ENCODE measurements around the gene PTDSS2.
"Not testable (repeated sequence)": the region's sequence is repeated elsewhere in the genome, so short reads cannot be mapped to it uniquely, and the experiment has no call there.

PTDSS2 gene

DNA sequence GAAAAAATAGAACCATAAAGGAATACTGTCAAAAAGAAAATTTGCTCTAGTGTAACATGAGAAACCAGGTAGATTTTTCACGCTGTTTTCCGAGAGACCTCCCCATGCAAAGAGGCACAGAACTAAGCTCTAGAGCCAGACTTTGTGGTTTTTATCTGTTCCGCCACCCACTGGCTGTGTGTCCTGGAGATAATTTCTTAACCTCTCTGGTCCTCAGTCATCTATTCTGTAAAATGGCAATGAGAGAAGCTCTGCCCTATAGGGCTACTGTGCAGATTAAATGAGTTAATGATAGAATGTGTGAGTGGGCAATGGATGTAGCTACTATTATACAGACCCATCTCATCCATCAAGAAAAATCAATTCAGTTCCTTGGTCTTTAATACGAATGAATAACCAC lies 25.8 kb upstream of the PTDSS2 start:
- no peaks in the 10 kb centered on the region for H3K36me3 ChIP-seq (ENCODE audit: insufficient read depth, low read length)
- H3K9me3 ChIP-seq (ENCODE audit: low read length): no peaks in the 10 kb centered on the region
- no peak overlapping the region for H3K27ac ChIP-seq (ENCODE audit: low read depth, low read length, poor library complexity, severe bottlenecking)
- H3F3A ChIP-seq (ENCODE audit: insufficient read depth, low read length): no peaks in the 10 kb centered on the region
- no peaks in the 10 kb centered on the region; the same call in 1 of the 2 replicates for H3K27me3 ChIP-seq (ENCODE audit: insufficient read depth, low read length)
- TF ChIP-seq EZH2 (IDR thresholded peaks at IDR 0.05; ENCODE audit: borderline replicate concordance, low read length) (no peak), CTCF (IDR thresholded peaks at IDR 0.05; ENCODE audit: low read length) (no peak)
- no peak overlapping the region for H3K9ac ChIP-seq (ENCODE audit: low read length)
- H3K4me3 ChIP-seq (ENCODE audit: low read depth, low read length, poor library complexity, severe bottlenecking): no peak overlapping the region
- no peaks in the 10 kb centered on the region for H3K9me2 ChIP-seq (ENCODE audit: low read depth, low read length)
- H2AFZ ChIP-seq (ENCODE audit: low read length): no peak overlapping the region
- no peak overlapping the region for H3K4me2 ChIP-seq (ENCODE audit: low read length)
- no peaks in the 10 kb centered on the region for H3K4me1 ChIP-seq (ENCODE audit: insufficient read depth, low read length, severe bottlenecking)
- H4K20me1 ChIP-seq (ENCODE audit: insufficient read depth, low read length): no peaks in the 10 kb centered on the region
- no peaks in the 10 kb centered on the region for H3K79me2 ChIP-seq (ENCODE audit: insufficient read depth, low read length)

DNA sequence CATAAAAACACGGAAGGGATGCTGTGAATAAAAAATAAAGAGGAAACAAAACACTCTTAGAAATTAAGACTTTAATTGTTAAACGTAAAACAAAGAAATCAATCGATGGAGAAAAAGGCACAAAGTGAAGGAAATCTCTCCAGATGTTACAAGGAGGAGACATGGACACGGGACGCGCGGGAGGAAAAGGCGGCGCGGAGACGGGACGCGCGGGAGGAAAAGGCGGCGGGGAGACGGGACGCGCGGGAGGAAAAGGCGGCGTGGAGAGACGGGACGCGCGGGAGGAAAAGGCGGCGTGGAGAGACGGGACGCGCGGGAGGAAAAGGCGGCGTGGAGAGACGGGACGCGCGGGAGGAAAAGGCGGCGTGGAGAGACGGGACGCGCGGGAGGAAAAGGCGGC lies 25.3 kb upstream of the PTDSS2 start:
- not testable (repeated sequence) for H2AFZ ChIP-seq (ENCODE audit: low read length); H3K4me2 ChIP-seq (ENCODE audit: low read length); H3K9ac ChIP-seq (ENCODE audit: low read length); H3F3A ChIP-seq (ENCODE audit: insufficient read depth, low read length); H4K20me1 ChIP-seq (ENCODE audit: insufficient read depth, low read length); H3K9me2 ChIP-seq (ENCODE audit: low read depth, low read length); H3K27me3 ChIP-seq (ENCODE audit: insufficient read depth, low read length); H3K4me3 ChIP-seq (ENCODE audit: low read depth, low read length, poor library complexity, severe bottlenecking); H3K4me1 ChIP-seq (ENCODE audit: insufficient read depth, low read length, severe bottlenecking); H3K79me2 ChIP-seq (ENCODE audit: insufficient read depth, low read length); H3K36me3 ChIP-seq (ENCODE audit: insufficient read depth, low read length); H3K27ac ChIP-seq (ENCODE audit: low read depth, low read length, poor library complexity, severe bottlenecking); H3K9me3 ChIP-seq (ENCODE audit: low read length)

DNA sequence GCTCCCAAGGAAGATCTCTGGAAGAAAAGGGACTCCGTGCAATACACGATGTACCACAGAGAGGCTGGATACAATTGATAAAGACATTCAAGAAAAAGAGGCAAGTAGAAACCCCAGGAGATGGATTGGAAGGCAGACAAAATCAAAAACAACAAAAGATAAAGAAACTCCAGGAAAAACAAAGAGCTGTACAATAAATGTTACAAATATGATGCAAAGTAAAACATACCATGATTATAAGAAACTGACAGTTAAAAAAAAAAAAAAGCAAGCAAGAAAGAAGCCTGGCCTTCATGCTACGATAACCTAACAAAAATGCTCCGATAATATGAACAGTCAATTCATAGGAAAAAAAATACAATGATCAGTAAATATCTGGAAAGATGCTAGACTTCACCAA lies 24.8 kb upstream of the PTDSS2 start:
- no peaks in the 10 kb centered on the region for H3K4me1 ChIP-seq (ENCODE audit: insufficient read depth, low read length, severe bottlenecking)
- H3F3A ChIP-seq (ENCODE audit: insufficient read depth, low read length): no peaks in the 10 kb centered on the region
- no peaks in the 10 kb centered on the region for H4K20me1 ChIP-seq (ENCODE audit: insufficient read depth, low read length)
- no peaks in the 10 kb centered on the region for H3K9me2 ChIP-seq (ENCODE audit: low read depth, low read length)
- H3K36me3 ChIP-seq (ENCODE audit: insufficient read depth, low read length): no peaks in the 10 kb centered on the region
- H3K27me3 ChIP-seq (ENCODE audit: insufficient read depth, low read length): no peaks in the 10 kb centered on the region; the same call in 1 of the 2 replicates
- H3K9ac ChIP-seq (ENCODE audit: low read length): no peak overlapping the region
- H3K4me2 ChIP-seq (ENCODE audit: low read length): no peak overlapping the region
- no peak overlapping the region for H3K4me3 ChIP-seq (ENCODE audit: low read depth, low read length, poor library complexity, severe bottlenecking)
- no peak for TF ChIP-seq EZH2 (IDR thresholded peaks at IDR 0.05; ENCODE audit: borderline replicate concordance, low read length)
- no peak for TF ChIP-seq CTCF (IDR thresholded peaks at IDR 0.05; ENCODE audit: low read length)
- no peaks in the 10 kb centered on the region for H3K79me2 ChIP-seq (ENCODE audit: insufficient read depth, low read length)
- H3K9me3 ChIP-seq (ENCODE audit: low read length): no peaks in the 10 kb centered on the region
- H2AFZ ChIP-seq (ENCODE audit: low read length): no peak overlapping the region
- no peak overlapping the region for H3K27ac ChIP-seq (ENCODE audit: low read depth, low read length, poor library complexity, severe bottlenecking)

DNA sequence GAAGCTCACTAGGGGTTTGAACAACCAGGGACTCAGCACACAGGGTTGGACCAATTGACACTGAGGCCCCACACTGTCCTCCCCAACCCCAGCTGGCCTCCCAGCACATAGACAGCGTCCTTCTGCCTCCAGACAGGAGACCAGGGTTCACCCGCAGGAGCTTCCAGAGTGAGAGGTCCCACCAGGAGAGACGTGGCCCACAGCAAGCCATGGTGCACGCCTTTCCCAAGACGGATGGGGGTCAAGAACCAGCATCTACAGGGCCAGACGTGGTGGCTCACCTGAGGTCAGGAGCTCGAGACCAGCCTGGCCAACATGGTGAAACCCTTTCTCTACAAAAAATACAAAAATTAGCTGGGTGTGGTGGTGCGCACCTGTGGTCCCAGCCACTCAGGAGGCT lies 23.2 kb upstream of the PTDSS2 start:
- H4K20me1 ChIP-seq (ENCODE audit: insufficient read depth, low read length): no peaks in the 10 kb centered on the region
- no peak overlapping the region for H2AFZ ChIP-seq (ENCODE audit: low read length)
- no peaks in the 10 kb centered on the region; the same call in 1 of the 2 replicates for H3K27me3 ChIP-seq (ENCODE audit: insufficient read depth, low read length)
- no peak overlapping the region for H3K4me3 ChIP-seq (ENCODE audit: low read depth, low read length, poor library complexity, severe bottlenecking)
- H3K9ac ChIP-seq (ENCODE audit: low read length): no peak overlapping the region
- no peaks in the 10 kb centered on the region for H3K9me3 ChIP-seq (ENCODE audit: low read length)
- H3F3A ChIP-seq (ENCODE audit: insufficient read depth, low read length): no peaks in the 10 kb centered on the region
- H3K27ac ChIP-seq (ENCODE audit: low read depth, low read length, poor library complexity, severe bottlenecking): no peak overlapping the region
- no peaks in the 10 kb centered on the region for H3K9me2 ChIP-seq (ENCODE audit: low read depth, low read length)
- no peak overlapping the region for H3K4me2 ChIP-seq (ENCODE audit: low read length)
- TF ChIP-seq EZH2 (IDR thresholded peaks at IDR 0.05; ENCODE audit: borderline replicate concordance, low read length) (no peak), CTCF (IDR thresholded peaks at IDR 0.05; ENCODE audit: low read length) (no peak)
- no peaks in the 10 kb centered on the region for H3K79me2 ChIP-seq (ENCODE audit: insufficient read depth, low read length)
- no peaks in the 10 kb centered on the region for H3K36me3 ChIP-seq (ENCODE audit: insufficient read depth, low read length)
- no peaks in the 10 kb centered on the region for H3K4me1 ChIP-seq (ENCODE audit: insufficient read depth, low read length, severe bottlenecking)
